H1 (cell line): ENCODE data around the gene CHSY3. TPM values are rescaled to one million over a fixed set of nuclear protein-coding genes. Genes with fewer than 3 reads are reported as not detected.

Experiments
- CTCF ChIA-PET: fragments of 300-600 bp; sonication (Branson Sonifier 250); formaldehyde crosslinking; loops from one replicate; lab custom pipeline; 2021; ENCODE audit not compliant: partially characterized antibody; lab: Charles Lee
- POLR2A ChIA-PET: fragments of 300-600 bp; sonication (Branson Sonifier 250); formaldehyde crosslinking; loops from one replicate; lab custom pipeline; 2021; ENCODE audit warnings: inconsistent platforms; ENCODE audit not compliant: partially characterized antibody; lab: Charles Lee
- DNase-seq, 2 experiments: peaks; one replicate each; pipeline versions ENCODE4 v3.0.0 to v3.0.0-alpha.2; 2010 to 2022; ENCODE audit warnings: low spot score in 2 of 2, low read depth in 1 of 2, mixed read lengths in 1 of 2
- FAIRE-seq: peaks from 2 replicates; lab custom pipeline; 2011; peaks lifted over from hg19 to GRCh38; lab: Jason Lieb, UNC
- H2AFZ ChIP-seq: 2 replicates; pipeline ENCODE4 v1.8.1; 2012; ENCODE audit warnings: low read length, inconsistent platforms
- H2AK5ac ChIP-seq: 2 replicates; pipeline ENCODE4 v1.6.1; 2013; ENCODE audit warnings: low read depth, low read length
- H2BK120ac ChIP-seq: replicated peaks from 2 replicates; pipeline ENCODE3; 2013; ENCODE audit warnings: low read depth, low read length, inconsistent platforms
- H2BK12ac ChIP-seq: 2 replicates; pipeline ENCODE4 v1.6.1; 2013; ENCODE audit warnings: low read depth, low read length
- H2BK15ac ChIP-seq: 2 replicates; pipeline ENCODE4 v1.6.1; 2013; ENCODE audit warnings: low read length
- H2BK20ac ChIP-seq: 2 replicates; pipeline ENCODE4 v1.6.1; 2013; ENCODE audit warnings: low read length
- H2BK5ac ChIP-seq: 2 replicates; pipeline ENCODE4 v1.6.1; 2013; ENCODE audit warnings: low read depth, low read length
- H3K14ac ChIP-seq: 2 replicates; pipeline ENCODE4 v1.6.1; 2013; ENCODE audit warnings: inconsistent platforms; ENCODE audit not compliant: insufficient read length
- H3K18ac ChIP-seq: 2 replicates; pipeline ENCODE4 v1.6.1; 2013; ENCODE audit warnings: low read length; ENCODE audit errors: extremely low read depth
- H3K23ac ChIP-seq: 2 replicates; pipeline ENCODE4 v1.6.1; 2013; ENCODE audit warnings: inconsistent platforms; ENCODE audit not compliant: insufficient read length
- H3K23me2 ChIP-seq: 2 replicates; pipeline ENCODE4 v1.6.1; 2013; ENCODE audit warnings: low read depth, low read length
- H3K27ac ChIP-seq: 2 replicates; pipeline ENCODE4 v1.6.1; 2011; ENCODE audit warnings: low read depth, low read length, inconsistent platforms
- H3K27me3 ChIP-seq, 4 experiments: replicated peaks in 1 of 4; 1 replicate in 1 of 4; 2 replicates in 3 of 4; pipeline versions ENCODE4 v1.6.1 to v1.8.1; 2011 to 2013; ENCODE audit warnings: low read length in 3 of 4, mild to moderate bottlenecking in 3 of 4, inconsistent platforms in 2 of 4, mixed read lengths in 2 of 4, moderate library complexity in 1 of 4; ENCODE audit not compliant: control insufficient read depth in 3 of 4, insufficient read depth in 3 of 4; ENCODE audit errors: extremely low read depth in 1 of 4
- H3K36me3 ChIP-seq, 4 experiments: 2 replicates each; pipeline versions ENCODE4 v1.6.1 to v1.8.1; 2011 to 2013; ENCODE audit warnings: mild to moderate bottlenecking in 4 of 4, low read length in 3 of 4, moderate library complexity in 2 of 4, control low read depth in 1 of 4, inconsistent platforms in 1 of 4; ENCODE audit not compliant: insufficient read depth in 4 of 4, control insufficient read depth in 2 of 4
- H3K4ac ChIP-seq: replicated peaks from 2 replicates; pipeline ENCODE3; 2013; ENCODE audit warnings: low read length, low read depth, mixed read lengths, inconsistent platforms; ENCODE audit not compliant: insufficient read length
- H3K4me1 ChIP-seq, 4 experiments: replicated peaks in 1 of 4; 1 replicate in 1 of 4; 2 replicates in 3 of 4; pipeline versions ENCODE4 v1.6.1 to v1.8.1; 2011 to 2013; ENCODE audit warnings: low read length in 3 of 4, inconsistent platforms in 2 of 4, mixed read lengths in 1 of 4; ENCODE audit not compliant: insufficient read depth in 4 of 4, control insufficient read depth in 3 of 4
- H3K4me2 ChIP-seq, 2 experiments: 2 replicates each; pipeline versions ENCODE4 v1.6.1 to v1.8.1; 2011 to 2013; ENCODE audit warnings: low read depth in 2 of 2, low read length in 2 of 2, control low read depth in 1 of 2, inconsistent platforms in 1 of 2, mild to moderate bottlenecking in 1 of 2; ENCODE audit not compliant: insufficient read depth in 1 of 2
- H3K4me3 ChIP-seq, 4 experiments: fragments of 200-600, 300-600 bp in 1 of 4; sonication (generic), shearing (Covaris generic), sonication (Bioruptor Twin) in 1 of 4; 2 replicates each; pipeline versions ENCODE4 v1.5.1 to v1.8.1; 2011 to 2016; ENCODE audit warnings: low read length in 4 of 4, low read depth in 3 of 4, control low read depth in 2 of 4, inconsistent platforms in 2 of 4, mild to moderate bottlenecking in 2 of 4, mixed read lengths in 1 of 4, moderate library complexity in 1 of 4; ENCODE audit not compliant: insufficient read depth in 2 of 4; ENCODE audit errors: extremely low read depth in 1 of 4
- H3K56ac ChIP-seq: replicated peaks from 2 replicates; pipeline ENCODE3; 2013; ENCODE audit warnings: low read depth, mild to moderate bottlenecking, mixed read lengths, low read length, inconsistent platforms; ENCODE audit not compliant: insufficient read length
- H3K79me1 ChIP-seq: 2 replicates; pipeline ENCODE4 v1.6.1; 2013; ENCODE audit warnings: low read depth, low read length, control low read depth
- H3K79me2 ChIP-seq, 2 experiments: 2 replicates each; pipeline versions ENCODE4 v1.6.1 to v1.8.1; 2012 to 2013; ENCODE audit warnings: low read length in 2 of 2, mild to moderate bottlenecking in 2 of 2, inconsistent platforms in 1 of 2; ENCODE audit not compliant: insufficient read depth in 2 of 2, control insufficient read depth in 1 of 2
- H3K9ac ChIP-seq, 4 experiments: replicated peaks in 1 of 4; 1 replicate in 1 of 4; 2 replicates in 3 of 4; pipeline versions ENCODE4 v1.6.1 to v1.8.1; 2011 to 2013; ENCODE audit warnings: low read depth in 3 of 4, low read length in 3 of 4, control low read depth in 2 of 4, mild to moderate bottlenecking in 2 of 4, moderate library complexity in 2 of 4, inconsistent platforms in 1 of 4; ENCODE audit errors: extremely low read depth in 1 of 4
- H3K9me3 ChIP-seq, 2 experiments: 2 replicates each; pipeline versions ENCODE4 v1.6.1 to v1.8.1; 2012 to 2013; ENCODE audit warnings: mild to moderate bottlenecking in 2 of 2, moderate library complexity in 2 of 2, control low read depth in 1 of 2, inconsistent platforms in 1 of 2, low read depth in 1 of 2, low read length in 1 of 2, mixed read lengths in 1 of 2; ENCODE audit not compliant: insufficient read depth in 2 of 2
- H4K20me1 ChIP-seq, 2 experiments: replicated peaks in 1 of 2; 2 replicates each; pipeline versions ENCODE3 to v1.8.1; 2011 to 2013; ENCODE audit warnings: inconsistent platforms in 2 of 2, low read length in 2 of 2, mild to moderate bottlenecking in 1 of 2; ENCODE audit not compliant: insufficient read depth in 2 of 2, control insufficient read depth in 1 of 2
- H4K5ac ChIP-seq: 2 replicates; pipeline ENCODE4 v1.6.1; 2013; ENCODE audit warnings: low read length, low read depth, mixed read lengths, inconsistent platforms; ENCODE audit not compliant: insufficient read length
- H4K8ac ChIP-seq: 2 replicates; pipeline ENCODE4 v1.8.0; 2013; ENCODE audit warnings: mild to moderate bottlenecking, moderate library complexity, low read length, inconsistent platforms; ENCODE audit not compliant: insufficient read depth; ENCODE audit errors: extremely low read depth
- H4K91ac ChIP-seq: replicated peaks from 2 replicates; pipeline ENCODE3; 2013; ENCODE audit warnings: low read length, mixed read lengths, inconsistent platforms; ENCODE audit not compliant: insufficient read length
- BCL11A ChIP-seq, 2 experiments: IDR thresholded peaks; one replicate each; pipeline ENCODE4 v1.6.1; 2011; ENCODE audit warnings: low read depth in 2 of 2, low read length in 2 of 2, mild to moderate bottlenecking in 2 of 2
- CHD1 ChIP-seq: IDR thresholded peaks from 2 replicates; pipeline ENCODE4 v1.6.1; 2012; ENCODE audit warnings: low read depth, low read length, improper control_type of control experiment
- CHD2 ChIP-seq: IDR thresholded peaks from 2 replicates; pipeline ENCODE4 v1.6.1; 2012; ENCODE audit warnings: low read length, improper control_type of control experiment
- CTBP2 ChIP-seq: IDR thresholded peaks from 2 replicates; pipeline ENCODE4 v1.7.0; 2011; ENCODE audit warnings: borderline replicate concordance, mild to moderate bottlenecking, moderate library complexity, mixed read lengths, low read length; ENCODE audit not compliant: insufficient read depth, insufficient read length
- EZH2 ChIP-seq: fragments of 200-600 bp; sonication (generic); IDR thresholded peaks from 2 replicates; pipeline ENCODE4 v1.7.1; 2012; ENCODE audit warnings: low read depth, mild to moderate bottlenecking, moderate library complexity, low read length, inconsistent platforms; ENCODE audit not compliant: severe bottlenecking
- HDAC6 ChIP-seq: IDR thresholded peaks from one replicate; pipeline ENCODE4 v1.7.1; 2012; ENCODE audit warnings: low read depth, mild to moderate bottlenecking, inconsistent platforms, low read length, moderate library complexity
- KDM1A ChIP-seq: fragments of 200-600, 300-600 bp; sonication (generic); IDR thresholded peaks from 2 replicates; pipeline ENCODE4 v1.7.1; 2016; ENCODE audit warnings: mild to moderate bottlenecking, low read length, borderline replicate concordance
- NRF1 ChIP-seq: IDR thresholded peaks from 2 replicates; pipeline ENCODE4 v1.6.1; 2011; ENCODE audit warnings: mild to moderate bottlenecking, low read depth, low read length, improper control_type of control experiment
- RFX5 ChIP-seq: IDR thresholded peaks from 2 replicates; pipeline ENCODE4 v1.6.1; 2011; ENCODE audit warnings: low read depth, low read length, improper control_type of control experiment, borderline replicate concordance
- SP4 ChIP-seq: IDR thresholded peaks from 2 replicates; pipeline ENCODE4 v1.6.1; 2012; ENCODE audit warnings: low read length, inconsistent platforms
- TAF1 ChIP-seq: IDR thresholded peaks from 2 replicates; pipeline ENCODE4 v1.6.1; 2011; ENCODE audit warnings: mild to moderate bottlenecking, low read depth, low read length
- TAF7 ChIP-seq: optimal IDR thresholded peaks from 2 replicates; pipeline ENCODE3; 2011; ENCODE audit warnings: low read depth, mild to moderate bottlenecking, inconsistent platforms, low read length, moderate library complexity, borderline replicate concordance
- TBP ChIP-seq: IDR thresholded peaks from 2 replicates; pipeline ENCODE4 v1.6.1; 2011; ENCODE audit warnings: low read depth, low read length, improper control_type of control experiment
- TEAD4 ChIP-seq: IDR thresholded peaks from 2 replicates; pipeline ENCODE4 v1.6.1; 2012; ENCODE audit warnings: low read depth, low read length, inconsistent platforms, mixed read lengths
- USF2 ChIP-seq: IDR thresholded peaks from 2 replicates; pipeline ENCODE4 v1.6.1; 2011; ENCODE audit warnings: low read length, improper control_type of control experiment
- WGBS, 2 experiments: shearing (Covaris generic) in 1 of 2; methylation state at CpG; one replicate each; pipeline versions ENCODE4 v1.1.6 to v1.1.7; 2013 to 2015; ENCODE audit warnings: low lambda C conversion rate in 2 of 2, mixed read lengths in 2 of 2, inconsistent platforms in 1 of 2, low coverage in 1 of 2, missing lambda C conversion rate in 1 of 2; ENCODE audit not compliant: insufficient replicate concordance in 2 of 2, insufficient coverage in 1 of 2, insufficient read length in 1 of 2; ENCODE audit errors: extremely low coverage in 1 of 2, missing lambda C conversion rate in 1 of 2; 5-methylcytosine and 5-hydroxymethylcytosine counted together
- polyA plus RNA-seq, 7 experiments: library from polyadenylated mRNA; depleted of rRNA in 3 of 7; stranded (reverse) in 5 of 7; unstranded in 2 of 7; fragments of >200 nt in 5 of 7; fragments of 200-250 nt in 2 of 7; gene quantifications; 1 replicate in 5 of 7; 2 replicates in 1 of 7; 4 replicates in 1 of 7; pipeline versions ENCODE4 v1.2.1 to v1.2.3, GENCODE V29; 2011 to 2013; ENCODE audit warnings: missing spikeins in 2 of 7, mixed read lengths in 2 of 7
- total RNA-seq: library from RNA; stranded (reverse); fragmentation: NEBNext Ultra II Directional; extraction: Animal tissue kit (Norgen Biotek cat#: 25700); gene quantifications from 2 replicates; pipeline ENCODE4 v1.2.1, GENCODE V29; 2021

CHSY3 gene
- total and polyA plus RNA-seq, 2 of the 8 experiments (the other 6 are each of a cell fraction or from before 2014, with no cell fraction given) = 0.24 to 1.8 TPM

- Histone ChIP-seq H3K36me3 (no peaks in the 10 kb centered on the region), H3K4ac (no peak overlapping the region), H3K56ac (no peak overlapping the region), H3K9ac (no peak overlapping the region), H3K14ac (no peak overlapping the region), H2BK12ac (no peak overlapping the region), H4K5ac (no peak overlapping the region), H3K23me2 (peaks cover 1% of the 10 kb centered on the region; the same call in 1 of the 2 replicates), H3K4me3 (no peak overlapping the region), H4K91ac (no peak overlapping the region), H2BK5ac (no peak overlapping the region), H3K79me2 (no peaks in the 10 kb centered on the region), H3K79me1 (no peaks in the 10 kb centered on the region), H4K20me1 (no peaks in the 10 kb centered on the region), H3K4me2 (no peak overlapping the region), H4K8ac (no peak overlapping the region), H3K27ac (no peak overlapping the region), H2BK120ac (no peak overlapping the region), H2AK5ac (no peak overlapping the region), H2BK20ac (no peak overlapping the region), H2AFZ (no peak overlapping the region), H2BK15ac (no peak overlapping the region), H3K9me3 (no peaks in the 10 kb centered on the region), H3K18ac (no peak overlapping the region), H3K4me1 (no peaks in the 10 kb centered on the region), H3K23ac (no peak overlapping the region), H3K27me3 (no peaks in the 10 kb centered on the region)
- no peak for FAIRE-seq
- no peak for DNase-seq
- WGBS, 2 experiments = 90% methylated on average over 1 of the region's 1 CpG; no CpG with 5 or more reads in 1 of the 2 experiments
- CTCF ChIA-PET = no interaction called here
- POLR2A ChIA-PET = no interaction called here
- TF ChIP-seq EZH2 = no peak
- no peak for TF ChIP-seq TAF1
- TF ChIP-seq SP4 = no peak
- TF ChIP-seq USF2 = no peak
- no peak for TF ChIP-seq RFX5
- TF ChIP-seq TEAD4 = no peak
- TF ChIP-seq HDAC6 = no peak
- no peak for TF ChIP-seq CHD2
- TF ChIP-seq CTBP2 = no peak
- no peak for TF ChIP-seq BCL11A (IDR thresholded peaks at IDR 0.05; ENCODE audit: low read depth in 2 of 2, low read length in 2 of 2)
- no peak for TF ChIP-seq KDM1A
- TF ChIP-seq CHD1 = no peak
- no peak for TF ChIP-seq TBP
- TF ChIP-seq TAF7 = no peak
- no peak for TF ChIP-seq NRF1
Observed at GRCh38 chr5:130043834-130044233, 139.6 kb downstream of the CHSY3 start.
